K562 (cell line): ENCODE results near the gene SNX25. TPM values are rescaled to one million over a fixed set of nuclear protein-coding genes. Genes with fewer than 3 reads are reported as not detected.

Experiments
- ATAC-seq: fragments of 200-7000 bp; cut with Tn5 transposase; 3 replicates; pipeline ENCODE4 v1.9.1; 2020; ENCODE audit warnings: moderate library complexity
- BruUV-seq: library from RNA; stranded (reverse); fragments of 400-500 nt; replicated peaks from 2 replicates; lab custom pipeline; 2021; lab: Mats Ljungman, UMichigan
- CTCF ChIA-PET: fragments of 300-600 bp; formaldehyde crosslinking; extraction: SDS; loops from one replicate; lab custom pipeline; 2021; ENCODE audit warnings: low intra/inter-chr PET ratio; lab: Yijun Ruan, JAX
- POLR2A ChIA-PET: fragments of 300-600, 350-650 bp; sonication (Branson Sonifier 250); formaldehyde crosslinking; extraction: SDS; loops from one replicate; lab custom pipeline; 2021; ENCODE audit warnings: antibody characterized with exemption, inconsistent platforms; lab: Yijun Ruan, JAX
- DNase-seq, 4 experiments: peaks; one replicate each; pipeline versions ENCODE4 v3.0.0 to v3.0.0-alpha.2; 2011 to 2018; ENCODE audit warnings: low spot score in 3 of 4, mixed read lengths in 3 of 4; ENCODE audit errors: extremely low read depth in 1 of 4
- FAIRE-seq: peaks from 2 replicates; lab custom pipeline; 2011; peaks lifted over from hg19 to GRCh38; lab: Jason Lieb, UNC
- H2AFZ ChIP-seq: 2 replicates; pipeline ENCODE4 v1.6.0; 2011; ENCODE audit warnings: low read depth, low read length, control low read depth, inconsistent platforms
- H3K27ac ChIP-seq: fragments of 200-600 bp; 3 replicates; pipeline ENCODE4 v1.8.0; 2011; ENCODE audit warnings: low read depth, mild to moderate bottlenecking, control low read depth, inconsistent platforms, low read length, moderate library complexity, mixed read lengths; ENCODE audit errors: extremely low read depth
- H3K27me3 ChIP-seq, 2 experiments: fragments of 300-600 bp in 1 of 2; 2 replicates in 1 of 2; 3 replicates in 1 of 2; pipeline versions ENCODE4 v1.6.0 to v1.8.0; 2011; ENCODE audit warnings: inconsistent platforms in 2 of 2, low read length in 2 of 2, mild to moderate bottlenecking in 1 of 2, mixed read lengths in 1 of 2, moderate library complexity in 1 of 2; ENCODE audit not compliant: control insufficient read depth in 2 of 2, insufficient read depth in 2 of 2
- H3K36me3 ChIP-seq: fragments of 300-600 bp; 3 replicates; pipeline ENCODE4 v1.8.0; 2011; ENCODE audit warnings: mild to moderate bottlenecking, low read length, inconsistent platforms; ENCODE audit not compliant: control insufficient read depth, insufficient read depth
- H3K4me1 ChIP-seq, 2 experiments: fragments of 200-600 bp in 1 of 2; replicated peaks in 1 of 2; 2 replicates in 1 of 2; 3 replicates in 1 of 2; pipeline versions ENCODE4 v1.5.1 to v1.8.0; 2011; ENCODE audit warnings: inconsistent platforms in 2 of 2, low read length in 2 of 2, mild to moderate bottlenecking in 1 of 2, mixed read lengths in 1 of 2, moderate library complexity in 1 of 2; ENCODE audit not compliant: control insufficient read depth in 2 of 2, insufficient read depth in 2 of 2
- H3K4me2 ChIP-seq: 2 replicates; pipeline ENCODE4 v1.6.1; 2011; ENCODE audit warnings: low read length, control low read depth, inconsistent platforms, mixed read lengths; ENCODE audit not compliant: insufficient read depth
- H3K4me3 ChIP-seq: fragments of 200-600 bp; sonication (generic), shearing (Covaris generic); 2 replicates; pipeline ENCODE4 v1.5.1; 2016; ENCODE audit warnings: control low read depth, inconsistent platforms
- H3K79me2 ChIP-seq: fragments of 200-600 bp; 3 replicates; pipeline ENCODE4 v1.8.0; 2011; ENCODE audit warnings: low read length, inconsistent platforms; ENCODE audit not compliant: control insufficient read depth, insufficient read depth
- H3K9ac ChIP-seq, 2 experiments: 2 replicates each; pipeline versions ENCODE4 v1.6.0 to v1.6.1; 2011; ENCODE audit warnings: low read depth in 2 of 2, low read length in 2 of 2, control low read depth in 1 of 2, inconsistent platforms in 1 of 2, mild to moderate bottlenecking in 1 of 2, mixed read lengths in 1 of 2; ENCODE audit not compliant: insufficient read depth in 1 of 2
- H3K9me1 ChIP-seq: one replicate; pipeline ENCODE4 v1.6.0; 2011; ENCODE audit warnings: inconsistent platforms, mild to moderate bottlenecking, low read length, moderate library complexity; ENCODE audit not compliant: control insufficient read depth, insufficient read depth
- H3K9me3 ChIP-seq: replicated peaks from 2 replicates; pipeline ENCODE4 v1.5.1; 2011; ENCODE audit warnings: low read depth, low read length, inconsistent platforms; ENCODE audit not compliant: control insufficient read depth, insufficient read depth
- H4K20me1 ChIP-seq: replicated peaks from 2 replicates; pipeline ENCODE4 v1.6.1; 2011; ENCODE audit warnings: low read length, inconsistent platforms, mixed read lengths; ENCODE audit not compliant: control insufficient read depth, insufficient read depth
- BRF2 ChIP-seq: IDR thresholded peaks from 3 replicates; pipeline ENCODE4 v1.6.1; 2011; ENCODE audit warnings: borderline replicate concordance, mild to moderate bottlenecking; ENCODE audit not compliant: insufficient read length, insufficient read depth
- ETV5 ChIP-seq: sonication (generic); formaldehyde crosslinking; IDR thresholded peaks from 2 replicates; pipeline ENCODE4 v1.4.0; 2020; ENCODE audit warnings: low read depth, mild to moderate bottlenecking, missing genetic modification reagents
- HMBOX1 ChIP-seq: sonication (generic); IDR thresholded peaks from 2 replicates; pipeline ENCODE4 v1.6.1; 2016
- PHF20 ChIP-seq: fragments of 450-650 bp; IDR thresholded peaks from 2 replicates; pipeline ENCODE4 v1.6.1; 2018; ENCODE audit not compliant: partially characterized antibody
- TBP ChIP-seq: optimal IDR thresholded peaks from 2 replicates; pipeline ENCODE3; 2011; ENCODE audit warnings: low read depth, low read length, improper control_type of control experiment
- THRAP3 ChIP-seq: fragments of 450-650 bp; IDR thresholded peaks from 2 replicates; pipeline ENCODE4 v1.6.1; 2016; ENCODE audit warnings: mild to moderate bottlenecking, inconsistent platforms, borderline replicate concordance
- U2AF2 ChIP-seq: fragments of 200-400 bp; formaldehyde crosslinking; optimal IDR thresholded peaks from 2 replicates; pipeline ENCODE3; 2017; ENCODE audit warnings: low read depth, mild to moderate bottlenecking, low read length
- ZNF282 ChIP-seq: sonication (generic); formaldehyde crosslinking; IDR thresholded peaks from 2 replicates; pipeline ENCODE4 v1.8.1; 2023; ENCODE audit warnings: missing genetic modification reagents
- ZNF311 ChIP-seq: fragments of 250-450 bp; sonication (Bioruptor Pico); IDR thresholded peaks from 2 replicates; pipeline ENCODE4 v1.4.0; 2020; ENCODE audit warnings: mild to moderate bottlenecking, moderate library complexity
- WGBS: fragments of 100-300 bp; shearing (Covaris generic); methylation state at CpG from one replicate; pipeline ENCODE4 v1.1.6; 2016; ENCODE audit warnings: low coverage, mixed read lengths; ENCODE audit not compliant: insufficient coverage; ENCODE audit errors: missing lambda C conversion rate; 5-methylcytosine and 5-hydroxymethylcytosine counted together
- in situ Hi-C: fragments of 300-500 bp; cut with MboI; formaldehyde crosslinking; loops from 4 replicates; pipeline ENCODE4 v1.15.0; 2018; ENCODE audit warnings: inconsistent platforms, mixed read lengths
- intact Hi-C: fragments of 100-400 bp; cut with micrococcal nuclease; formaldehyde crosslinking; loops from 2 replicates; pipeline ENCODE4 v1.14.2; 2022
- polyA plus RNA-seq, 8 experiments: library from polyadenylated mRNA; depleted of rRNA in 4 of 8; stranded (reverse) in 5 of 8; unstranded in 3 of 8; fragments of >200 nt; fragmentation: Nextera tagmentation in 2 of 8; fragmentation: Illumina TruSeq in 1 of 8; extraction: Ambion mirVana in 2 of 8; extraction: Trizol in 1 of 8; gene quantifications; 2 replicates each; pipeline versions ENCODE4 v1.2.1 to v1.2.3, GENCODE V29; 2011 to 2014; ENCODE audit warnings: inconsistent platforms in 1 of 8, missing spikeins in 1 of 8
- total RNA-seq, 7 experiments: library from RNA; depleted of rRNA in 6 of 7; stranded (reverse); fragments of >200 nt in 6 of 7; fragmentation: Illumina TruSeq in 2 of 7; extraction: Trizol in 2 of 7; gene quantifications; 2 replicates each; pipeline versions ENCODE4 v1.2.1 to v1.2.3, GENCODE V29; 2011 to 2021; ENCODE audit warnings: low replicate concordance in 1 of 7
- TF ChIP-seq, protein P1 (sequence below), 2 experiments: fragments of 450-650 bp in 1 of 2; sonication (generic) in 1 of 2; formaldehyde crosslinking; conservative IDR thresholded peaks; 2 replicates each; pipeline versions ENCODE4 v1.4.0 to v1.8.1; 2020 to 2022; ENCODE audit warnings: mild to moderate bottlenecking in 1 of 2, missing genetic modification reagents in 1 of 2

Gene SNX25
- total and polyA plus RNA-seq, 9 of the 15 experiments (the other 6 are each of a cell fraction or from before 2014, with no cell fraction given) = 2.5 to 23.4 (median 13.3) TPM

- 78% methylated on average over 8 of the region's 8 CpGs for WGBS
- Histone ChIP-seq H3K4me2 (peak overlapping the region; percentile 39), H3K9me1 (no peaks in the 10 kb centered on the region), H3K27me3 (no peaks in the 10 kb centered on the region), H3K4me3 (no peak overlapping the region), H3K9me3 (no peaks in the 10 kb centered on the region), H3K4me1 (peaks cover 2 to 20% of the 10 kb centered on the region in 2 experiments; a peak in 4 of 5 replicates), H3K36me3 (peaks cover 53% of the 10 kb centered on the region), H3K27ac (no peak overlapping the region), H3K9ac (peak overlapping the region in 1 of 2 experiments; percentile 28; a peak in 1 of 4 replicates), H4K20me1 (no peaks in the 10 kb centered on the region), H3K79me2 (peaks cover 26% of the 10 kb centered on the region), H2AFZ (no peak overlapping the region)
- intact Hi-C loops (loop anchor here (5.0 kb wide), 1 partner anchor 82 kb away; no protein-coding TSS in a partner anchor), in situ Hi-C loops (loop anchor here (10.0 kb wide), 1 partner anchor 195 kb away; the partner anchor contains the start of genes CFAP97 and SNX25)
- no TSS peak for BruUV-seq
- DNase-seq = no peak
- FAIRE-seq = no peak
- CTCF ChIA-PET = no interaction called here
- no peak for TF ChIP-seq HMBOX1
- no peak for ATAC-seq
- POLR2A ChIA-PET = no interaction called here
Observed at GRCh38 chr4:185399466-185399865, 190.1 kb downstream of the SNX25 start.

- POLR2A ChIA-PET = interaction anchor here (0.6 to 3.5 kb wide), 3 partner anchors 8 to 220 kb away, joined by 3 to 15 read pairs (median 3); partner anchors contain the start of genes ANKRD37 and LRP2BP
- no CpG with 5 or more reads among the region's 4 CpGs for WGBS
- TF ChIP-seq BRF2 (no peak), THRAP3 (no peak), PHF20 (no peak), ETV5 (CRISPR knock-in tag) (no peak), TBP (no peak), ZNF282 (CRISPR knock-in tag) (no peak), U2AF2 (no peak), ZNF311 (CRISPR knock-in tag) (no peak)
- TF ChIP-seq, protein P1, sequence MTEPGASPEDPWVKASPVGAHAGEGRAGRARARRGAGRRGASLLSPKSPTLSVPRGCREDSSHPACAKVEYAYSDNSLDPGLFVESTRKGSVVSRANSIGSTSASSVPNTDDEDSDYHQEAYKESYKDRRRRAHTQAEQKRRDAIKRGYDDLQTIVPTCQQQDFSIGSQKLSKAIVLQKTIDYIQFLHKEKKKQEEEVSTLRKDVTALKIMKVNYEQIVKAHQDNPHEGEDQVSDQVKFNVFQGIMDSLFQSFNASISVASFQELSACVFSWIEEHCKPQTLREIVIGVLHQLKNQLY (CRISPR knock-in tag; conservative IDR thresholded peaks at IDR 0.05) = no peak
Observed at GRCh38 chr4:185404031-185404430, 194.6 kb downstream of the SNX25 start.

More at GRCh38 chr4:185404031-185404430, 194.6 kb downstream of the SNX25 start:
- Histone ChIP-seq H2AFZ (no peak overlapping the region), H3K27me3 (no peaks in the 10 kb centered on the region), H3K36me3 (peaks cover 67% of the 10 kb centered on the region; the same call in 2 of the 3 replicates), H3K27ac (no peak overlapping the region), H3K79me2 (0 out of 3 replicates have a peak, but pooled peaks cover 6% of the 10 kb centered on the region), H3K4me2 (no peak overlapping the region), H3K9ac (no peak overlapping the region), H4K20me1 (no peaks in the 10 kb centered on the region), H3K9me1 (no peaks in the 10 kb centered on the region), H3K4me3 (no peak overlapping the region), H3K4me1 (no peaks in the 10 kb centered on the region; a peak in 1 of 5 replicates), H3K9me3 (no peaks in the 10 kb centered on the region)
- in situ Hi-C loops = no loop called here
- ATAC-seq (no peak), FAIRE-seq (no peak), DNase-seq (no peak)
- BruUV-seq = no TSS peak
- intact Hi-C loops = no loop called here
- CTCF ChIA-PET = no interaction called here
